Progenitor cell of endocrine pancreas (in vitro differentiated cells): ENCODE measurements around the gene STAMBPL1. TPM values are rescaled to one million over a fixed set of nuclear protein-coding genes. Genes with fewer than 3 reads are reported as not detected.

Experiments used
- DNase-seq: peaks from one replicate; pipeline ENCODE4 v3.0.0; 2021; ENCODE audit warnings: low spot score; ENCODE audit not compliant: unreplicated experiment
- H3K27ac Mint-ChIP-seq: 2 replicates; pipeline ENCODE4 v1.8.0; 2021; ENCODE audit warnings: mild to moderate bottlenecking, moderate library complexity, mixed read lengths
- H3K27me3 Mint-ChIP-seq: 2 replicates; pipeline ENCODE4 v1.8.0; 2021; ENCODE audit warnings: mixed read lengths
- H3K36me3 Mint-ChIP-seq: 2 replicates; pipeline ENCODE4 v1.8.0; 2022; ENCODE audit warnings: mixed read lengths; ENCODE audit not compliant: insufficient read depth
- H3K4me1 Mint-ChIP-seq: 2 replicates; pipeline ENCODE4 v1.8.0; 2021; ENCODE audit warnings: low read depth, mixed read lengths
- H3K4me3 Mint-ChIP-seq: 2 replicates; pipeline ENCODE4 v1.8.0; 2021; ENCODE audit warnings: low read depth, mild to moderate bottlenecking, moderate library complexity, mixed read lengths
- H3K9me3 Mint-ChIP-seq: 2 replicates; pipeline ENCODE4 v1.8.0; 2021; ENCODE audit warnings: low read depth, mixed read lengths
- total RNA-seq: library from RNA; stranded (reverse); gene quantifications from 2 replicates; pipeline ENCODE4 v1.2.1, GENCODE V29; 2021
- TF ChIP-seq, protein P1 (sequence below): fragments of 200-600 bp; sonication (generic); IDR thresholded peaks from one replicate; pipeline ENCODE4 v1.5.0; 2021; ENCODE audit warnings: antibody characterized with exemption, mild to moderate bottlenecking; ENCODE audit not compliant: unreplicated experiment

Gene STAMBPL1
- total RNA-seq, 1 donor from 2014 or later, result 1.3 TPM

- H3K27ac Mint-ChIP-seq, result no peak overlapping the region
- no peaks in the 10 kb centered on the region for H3K9me3 Mint-ChIP-seq
- H3K4me3 Mint-ChIP-seq, result no peak overlapping the region
- TF ChIP-seq, protein P1, sequence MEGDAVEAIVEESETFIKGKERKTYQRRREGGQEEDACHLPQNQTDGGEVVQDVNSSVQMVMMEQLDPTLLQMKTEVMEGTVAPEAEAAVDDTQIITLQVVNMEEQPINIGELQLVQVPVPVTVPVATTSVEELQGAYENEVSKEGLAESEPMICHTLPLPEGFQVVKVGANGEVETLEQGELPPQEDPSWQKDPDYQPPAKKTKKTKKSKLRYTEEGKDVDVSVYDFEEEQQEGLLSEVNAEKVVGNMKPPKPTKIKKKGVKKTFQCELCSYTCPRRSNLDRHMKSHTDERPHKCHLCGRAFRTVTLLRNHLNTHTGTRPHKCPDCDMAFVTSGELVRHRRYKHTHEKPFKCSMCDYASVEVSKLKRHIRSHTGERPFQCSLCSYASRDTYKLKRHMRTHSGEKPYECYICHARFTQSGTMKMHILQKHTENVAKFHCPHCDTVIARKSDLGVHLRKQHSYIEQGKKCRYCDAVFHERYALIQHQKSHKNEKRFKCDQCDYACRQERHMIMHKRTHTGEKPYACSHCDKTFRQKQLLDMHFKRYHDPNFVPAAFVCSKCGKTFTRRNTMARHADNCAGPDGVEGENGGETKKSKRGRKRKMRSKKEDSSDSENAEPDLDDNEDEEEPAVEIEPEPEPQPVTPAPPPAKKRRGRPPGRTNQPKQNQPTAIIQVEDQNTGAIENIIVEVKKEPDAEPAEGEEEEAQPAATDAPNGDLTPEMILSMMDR, result no peak
- H3K27me3 Mint-ChIP-seq, result peaks cover 6% of the 10 kb centered on the region
- no peak for DNase-seq
- H3K36me3 Mint-ChIP-seq, result no peaks in the 10 kb centered on the region
- peaks cover 4% of the 10 kb centered on the region for H3K4me1 Mint-ChIP-seq
Measured at GRCh38 chr10:88964360-88964759, 84.3 kb downstream of the STAMBPL1 start.

GRCh38 chr10:88964869-88965415 lies 84.9 kb downstream of the STAMBPL1 start:
- Mint-ChIP-seq H3K27ac (no peak overlapping the region), H3K4me3 (no peak overlapping the region), H3K4me1 (peaks cover 4% of the 10 kb centered on the region), H3K27me3 (peaks cover 8% of the 10 kb centered on the region), H3K9me3 (no peaks in the 10 kb centered on the region), H3K36me3 (no peaks in the 10 kb centered on the region)
- DNase-seq, result no peak
- TF ChIP-seq, protein P1, result no peak

DNA sequence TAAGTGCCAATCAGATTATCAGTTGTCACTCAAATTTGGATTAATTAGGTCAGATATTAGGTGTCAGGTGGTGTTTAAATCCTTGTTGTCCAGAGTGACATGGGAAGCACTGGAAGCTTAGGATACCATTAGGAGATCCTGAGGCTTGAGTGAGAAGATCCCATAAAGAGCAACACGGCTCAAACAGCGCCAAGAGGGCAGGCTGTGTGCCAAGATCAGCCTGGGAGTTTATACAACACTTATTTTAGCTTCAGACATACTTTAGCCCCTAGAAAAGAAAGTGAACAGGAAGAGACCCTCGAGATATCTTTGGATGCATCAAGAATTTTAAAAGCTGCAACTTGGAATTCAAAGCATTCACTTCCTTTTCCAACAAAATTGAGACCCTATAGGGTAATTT lies 86.8 kb downstream of the STAMBPL1 start:
- no peak overlapping the region for H3K27ac Mint-ChIP-seq
- H3K36me3 Mint-ChIP-seq, result no peaks in the 10 kb centered on the region

GRCh38 chr10:88968391-88968790 lies 88.3 kb downstream of the STAMBPL1 start:
- Mint-ChIP-seq H3K9me3 (no peaks in the 10 kb centered on the region), H3K27me3 (peaks cover 9% of the 10 kb centered on the region), H3K36me3 (no peaks in the 10 kb centered on the region), H3K27ac (no peak overlapping the region), H3K4me3 (no peak overlapping the region), H3K4me1 (peaks cover 4% of the 10 kb centered on the region)
- TF ChIP-seq, protein P1, result no peak
- DNase-seq, result no peak

More for the DNA sequence above, 86.8 kb downstream of the STAMBPL1 start:
- H3K4me3 Mint-ChIP-seq, result no peak overlapping the region
- no peak for DNase-seq
- peaks cover 9% of the 10 kb centered on the region for H3K27me3 Mint-ChIP-seq
- H3K9me3 Mint-ChIP-seq, result no peaks in the 10 kb centered on the region
- peaks cover 4% of the 10 kb centered on the region for H3K4me1 Mint-ChIP-seq
- TF ChIP-seq, protein P1, result no peak

DNA sequence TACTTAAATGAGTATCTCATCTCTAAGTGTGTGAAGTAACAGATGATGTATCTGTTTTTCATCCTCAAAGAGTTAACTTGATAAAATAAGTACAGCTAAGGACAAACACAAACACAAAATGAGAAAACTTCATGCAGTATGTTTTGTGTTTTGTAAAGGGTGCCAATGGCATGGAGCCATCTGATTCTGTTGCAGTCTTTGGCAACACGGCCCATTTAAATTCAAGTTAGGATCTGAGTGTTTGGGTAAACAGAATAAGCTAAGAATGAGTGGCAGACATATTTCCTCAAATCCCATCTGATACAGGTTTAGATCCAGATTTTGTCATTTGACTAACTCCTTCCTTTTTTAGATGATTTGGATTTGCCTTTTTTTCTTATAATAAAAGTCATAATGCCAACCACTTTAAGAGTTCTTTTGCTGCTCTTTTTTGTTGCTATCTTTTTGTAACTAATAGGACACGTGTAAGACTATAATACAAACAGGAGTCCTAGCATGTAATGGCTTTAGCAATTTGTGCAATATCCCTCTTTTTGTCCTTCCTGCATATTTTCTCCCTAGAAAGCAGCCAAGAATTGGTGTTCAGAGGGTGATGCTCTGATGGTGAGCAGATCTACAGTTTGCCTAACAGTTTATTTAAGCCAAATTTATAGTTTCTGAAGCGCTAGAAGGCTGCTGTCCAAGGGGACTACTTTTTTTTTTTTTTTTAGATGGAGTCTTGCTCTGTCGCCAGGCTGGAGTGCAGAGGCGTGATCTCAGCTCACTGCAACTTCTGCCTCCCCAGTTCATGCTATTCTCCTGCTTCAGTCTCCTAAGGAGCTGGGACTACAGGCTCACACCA lies 91.4 kb downstream of the STAMBPL1 start:
- Mint-ChIP-seq H3K9me3 (no peaks in the 10 kb centered on the region), H3K27ac (no peak overlapping the region), H3K4me1 (no peaks in the 10 kb centered on the region), H3K27me3 (peaks cover 6% of the 10 kb centered on the region), H3K4me3 (no peak overlapping the region), H3K36me3 (no peaks in the 10 kb centered on the region)
- TF ChIP-seq, protein P1, result no peak
- DNase-seq, result no peak

Other genes starting within 250 kb of the STAMBPL1 start
- not detected in 2 replicates for gene LIPF, start 215.8 kb upstream of the STAMBPL1 start, total RNA-seq
- not detected in 2 replicates for gene LIPK, start 174.0 kb upstream of the STAMBPL1 start, total RNA-seq
- not detected in 2 replicates for gene LIPN, start 120.2 kb upstream of the STAMBPL1 start, total RNA-seq
- not detected in 2 replicates for gene LIPM, start 77.5 kb upstream of the STAMBPL1 start, total RNA-seq
- gene ANKRD22, start 28.4 kb upstream of the STAMBPL1 start, total RNA-seq, result 0.18 TPM in 1 of 2 replicates, not detected in the other
- 4.1 and 6.0 TPM in 2 replicates for gene ACTA2, start 72.5 kb downstream of the STAMBPL1 start, total RNA-seq
- 1.9 and 2.7 TPM in 2 replicates for gene FAS, start 110.6 kb downstream of the STAMBPL1 start, total RNA-seq